Measurements from ENCODE around the gene BHMT2.

Gene BHMT2, protein sequence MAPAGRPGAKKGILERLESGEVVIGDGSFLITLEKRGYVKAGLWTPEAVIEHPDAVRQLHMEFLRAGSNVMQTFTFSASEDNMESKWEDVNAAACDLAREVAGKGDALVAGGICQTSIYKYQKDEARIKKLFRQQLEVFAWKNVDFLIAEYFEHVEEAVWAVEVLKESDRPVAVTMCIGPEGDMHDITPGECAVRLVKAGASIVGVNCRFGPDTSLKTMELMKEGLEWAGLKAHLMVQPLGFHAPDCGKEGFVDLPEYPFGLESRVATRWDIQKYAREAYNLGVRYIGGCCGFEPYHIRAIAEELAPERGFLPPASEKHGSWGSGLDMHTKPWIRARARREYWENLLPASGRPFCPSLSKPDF

DNA sequence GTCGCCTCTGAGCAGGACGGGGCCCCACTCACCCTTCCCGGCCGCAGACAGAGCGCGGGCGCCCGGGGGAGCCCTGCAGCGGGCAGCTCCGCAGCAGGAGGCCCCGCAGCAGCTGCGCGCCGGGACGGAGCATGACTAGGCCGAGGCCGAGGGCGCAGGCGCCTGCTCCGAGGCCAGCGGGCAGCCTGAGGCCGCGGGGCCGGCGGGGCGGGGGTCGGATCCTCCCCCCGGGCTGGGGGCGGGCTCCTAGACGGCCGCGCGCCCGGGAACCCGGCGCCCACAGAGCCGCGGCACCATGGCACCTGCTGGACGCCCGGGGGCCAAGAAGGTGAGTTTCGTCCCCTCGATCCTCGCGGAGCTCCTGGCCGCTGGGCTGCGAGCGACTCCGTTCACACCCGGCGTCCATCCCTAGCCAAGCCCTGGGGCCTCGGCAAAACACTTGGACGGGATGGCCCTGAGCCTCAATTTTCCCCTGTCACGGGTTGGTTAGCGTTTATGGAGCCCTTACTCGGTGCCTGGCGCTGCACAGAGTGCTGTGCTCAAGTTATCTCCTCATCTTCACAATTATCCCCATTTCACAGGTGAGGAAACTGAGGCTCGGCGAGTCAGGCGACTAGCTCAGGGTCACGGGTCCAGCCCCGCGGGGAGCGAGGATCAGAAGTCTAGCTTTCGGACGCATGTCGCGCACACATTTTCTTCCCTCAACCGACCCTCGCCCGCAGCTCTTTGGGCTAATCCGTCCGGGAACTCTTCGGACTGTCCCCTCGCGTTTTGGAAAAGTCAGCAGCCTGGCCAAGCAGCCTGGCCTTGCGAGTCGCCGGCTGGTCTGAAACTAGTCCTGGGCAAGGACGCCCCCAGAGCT is at the start of gene BHMT2, which contains the start of gene DMGDH:
BHMT2 (plus strand) TSS at position 280 of the 862 bp plus-strand sequence; CDS start at position 296, 16 bp downstream.
DMGDH (minus strand) TSS at position 187 of the 862 bp plus-strand sequence; CDS start at position 133, 54 bp downstream.
- no peak for DNase-seq

DNA sequence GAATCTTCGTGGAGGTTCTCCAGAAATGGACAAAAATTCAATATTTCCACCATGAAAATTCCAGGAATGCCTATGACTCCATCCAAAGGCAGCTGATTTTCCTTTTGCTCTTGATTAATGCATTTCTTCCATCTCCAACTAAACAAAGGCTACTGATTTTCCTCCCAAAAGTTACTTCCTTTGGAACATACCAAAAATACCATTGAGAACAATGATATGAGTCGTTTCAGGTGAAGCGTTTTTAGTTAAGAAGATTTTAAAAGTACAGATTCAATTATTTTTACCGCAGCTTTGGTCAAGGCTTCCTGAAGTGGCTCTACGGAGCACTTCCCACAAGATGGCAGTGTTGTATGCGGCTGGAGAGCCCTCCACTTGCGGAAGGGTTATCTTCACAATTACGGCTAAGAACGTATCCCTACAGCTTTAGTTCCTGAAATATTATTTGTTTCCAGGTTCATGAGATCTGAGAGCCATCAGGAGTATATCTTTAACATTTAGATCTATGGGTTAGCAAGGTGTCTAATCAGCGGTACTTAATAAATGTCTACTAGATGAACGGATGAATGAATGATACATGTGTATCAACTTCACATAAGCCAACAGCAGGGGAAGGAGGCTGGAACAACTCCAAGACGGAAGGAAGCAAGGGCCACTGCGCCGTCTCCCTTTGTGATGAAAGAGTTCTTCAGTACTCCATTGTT is 48.6 kb upstream of the BHMT2 start:
- DNase-seq, result peak; percentile 41 to 61

DNA sequence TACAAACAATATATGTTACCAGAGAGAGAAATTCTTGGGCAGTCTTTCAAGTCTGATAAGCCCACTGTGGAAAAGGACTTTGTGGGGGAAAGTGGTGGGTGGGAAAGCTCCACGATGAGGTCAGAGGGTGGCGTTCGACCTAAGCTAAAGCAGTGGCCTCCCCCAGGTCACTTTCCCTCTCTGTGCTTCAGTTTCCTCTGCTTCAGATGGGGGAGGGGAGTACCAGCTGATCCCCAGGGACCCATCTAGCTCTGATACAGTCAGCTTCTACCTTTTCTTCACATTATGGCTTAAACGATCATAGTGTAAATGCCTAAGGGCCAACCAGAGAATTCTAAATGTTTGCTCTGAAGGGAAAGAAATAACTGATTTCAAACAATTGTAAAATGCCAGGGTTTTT is 47.8 kb upstream of the BHMT2 start:
- DNase-seq, result no peak

DNA sequence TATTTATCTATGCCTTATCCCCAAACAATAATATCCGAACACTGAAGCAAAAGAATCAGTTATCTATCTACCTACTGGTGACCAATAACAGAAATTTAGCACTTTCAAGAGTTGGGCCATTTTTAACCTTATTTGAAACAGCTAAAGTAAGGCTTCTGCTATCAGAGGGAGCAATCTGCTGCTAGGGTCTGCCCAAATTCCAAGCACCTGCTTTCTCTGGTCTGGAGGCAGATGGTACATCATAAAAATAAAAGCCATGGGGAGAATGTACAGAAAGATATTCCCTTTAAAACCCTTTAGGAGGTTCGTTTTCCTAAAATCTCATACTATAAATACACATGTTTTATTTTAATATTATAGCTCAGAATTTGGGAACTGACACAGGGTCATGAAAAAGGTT is 46.8 kb upstream of the BHMT2 start:
- no peak for DNase-seq

DNA sequence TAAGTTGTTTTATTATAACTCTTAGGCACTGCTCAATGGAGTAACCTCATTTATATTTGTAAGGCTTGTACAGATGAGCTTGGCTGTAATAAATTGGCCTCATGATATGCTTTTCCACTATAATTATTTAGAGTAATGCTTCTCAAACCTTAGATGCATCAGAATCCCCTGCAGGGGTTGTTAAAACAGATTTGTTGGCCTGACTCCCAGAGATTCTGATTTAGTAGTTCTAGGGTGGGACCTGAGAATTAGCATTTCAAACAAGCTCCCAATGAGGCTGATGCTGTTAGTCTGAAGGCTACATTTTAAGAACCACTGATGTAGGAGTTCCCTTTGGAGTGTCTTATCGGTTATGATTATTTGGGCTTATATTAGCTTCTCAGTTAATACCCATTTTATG is 46.2 kb upstream of the BHMT2 start:
- no peak for DNase-seq

DNA sequence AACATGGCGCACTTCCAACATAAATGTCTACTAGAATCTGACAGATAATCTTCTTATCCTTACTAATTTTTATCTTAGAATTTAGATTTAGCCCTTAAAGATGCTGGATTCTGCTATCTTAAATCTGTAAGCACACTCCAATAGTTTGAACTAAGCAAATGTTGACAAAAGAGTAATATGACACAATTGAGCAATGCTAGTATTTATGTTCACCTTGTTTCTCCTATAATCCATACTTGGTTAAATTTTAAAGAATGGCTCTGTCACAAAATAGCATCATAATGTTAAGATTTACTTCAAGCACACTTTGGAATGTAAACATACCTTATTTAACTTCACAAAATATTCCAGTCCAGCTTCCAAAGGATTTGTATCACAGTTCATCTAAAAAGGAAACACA is 45.6 kb upstream of the BHMT2 start:
- no peak for DNase-seq

DNA sequence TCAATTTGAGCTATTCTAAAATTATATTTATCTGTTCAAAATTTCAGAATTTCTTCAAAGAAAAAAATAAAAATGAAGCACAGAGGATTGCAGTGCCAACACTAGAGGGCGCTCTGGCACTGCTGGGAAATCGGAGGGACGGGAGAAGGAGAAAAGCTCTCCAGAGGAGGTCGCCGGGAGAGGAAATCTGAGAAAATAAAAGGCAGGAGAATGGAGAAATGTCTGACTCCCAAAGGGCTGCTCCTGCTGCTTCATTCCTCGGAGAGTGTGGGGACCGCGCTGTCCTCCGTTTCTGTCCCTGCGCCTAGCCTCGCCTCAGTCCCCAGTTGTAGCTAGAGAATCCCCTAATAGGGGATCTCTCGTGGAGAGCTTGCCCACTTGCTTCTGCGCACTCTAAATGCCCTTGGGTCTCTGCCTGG is 44.5 kb upstream of the BHMT2 start:
- peak; percentile 62 to 68 for DNase-seq

DNA sequence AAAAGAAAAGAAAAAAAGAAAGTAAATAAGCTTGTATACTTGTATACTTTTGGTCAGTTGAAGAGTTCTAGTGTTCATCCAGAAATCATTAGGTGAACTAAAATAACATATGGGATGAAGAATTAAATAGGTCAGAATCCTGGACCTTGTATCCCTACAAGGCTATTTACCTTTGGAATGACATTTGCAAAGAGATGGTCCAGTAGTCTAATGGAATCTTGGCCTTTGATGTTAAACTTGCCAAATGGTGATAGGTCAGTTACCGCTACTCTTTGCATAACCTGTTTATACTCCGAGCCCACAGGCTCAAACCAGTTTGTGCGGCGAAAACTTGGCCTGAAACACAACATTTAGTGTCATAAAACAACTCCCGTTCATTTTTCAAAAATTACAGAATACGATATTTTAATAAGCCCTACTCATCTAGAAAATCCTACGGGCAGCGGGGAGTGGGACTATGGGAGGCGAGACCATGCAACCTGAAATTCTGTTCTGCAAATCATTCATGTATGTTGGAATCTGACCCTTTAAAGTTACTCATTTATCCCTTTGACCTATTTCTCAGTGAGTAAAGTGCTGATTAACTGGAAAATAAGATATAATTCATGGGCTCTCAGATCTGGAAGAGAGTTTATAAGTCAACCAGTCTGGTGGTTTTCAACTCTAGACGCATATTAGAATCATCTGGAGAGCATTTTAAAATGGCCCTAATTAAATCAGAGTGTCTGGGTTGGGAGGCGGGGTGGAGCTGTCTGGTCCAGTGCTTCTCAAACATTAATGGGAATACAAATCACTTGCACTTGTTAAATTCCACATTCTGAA is 38.7 kb upstream of the BHMT2 start:
- no peak for DNase-seq

DNA sequence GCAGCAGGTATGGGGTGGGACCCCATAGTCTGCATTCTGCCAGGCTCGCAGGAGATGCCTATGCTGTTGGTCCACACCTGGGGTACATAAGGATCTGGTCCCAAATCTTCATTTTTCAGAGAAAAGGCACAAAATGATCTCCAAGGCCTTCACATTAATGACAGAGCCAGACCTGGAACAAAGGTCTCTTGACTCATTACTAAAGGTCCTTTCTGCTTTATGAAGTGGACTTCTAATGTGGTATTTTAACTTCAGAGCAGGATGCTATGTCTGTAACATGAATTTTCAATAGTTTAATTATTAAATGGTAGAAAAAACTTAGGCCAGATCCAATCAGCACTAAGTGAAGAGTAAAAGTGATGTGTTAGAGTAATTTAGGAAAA is 38.1 kb upstream of the BHMT2 start:
- no peak for DNase-seq

DNA sequence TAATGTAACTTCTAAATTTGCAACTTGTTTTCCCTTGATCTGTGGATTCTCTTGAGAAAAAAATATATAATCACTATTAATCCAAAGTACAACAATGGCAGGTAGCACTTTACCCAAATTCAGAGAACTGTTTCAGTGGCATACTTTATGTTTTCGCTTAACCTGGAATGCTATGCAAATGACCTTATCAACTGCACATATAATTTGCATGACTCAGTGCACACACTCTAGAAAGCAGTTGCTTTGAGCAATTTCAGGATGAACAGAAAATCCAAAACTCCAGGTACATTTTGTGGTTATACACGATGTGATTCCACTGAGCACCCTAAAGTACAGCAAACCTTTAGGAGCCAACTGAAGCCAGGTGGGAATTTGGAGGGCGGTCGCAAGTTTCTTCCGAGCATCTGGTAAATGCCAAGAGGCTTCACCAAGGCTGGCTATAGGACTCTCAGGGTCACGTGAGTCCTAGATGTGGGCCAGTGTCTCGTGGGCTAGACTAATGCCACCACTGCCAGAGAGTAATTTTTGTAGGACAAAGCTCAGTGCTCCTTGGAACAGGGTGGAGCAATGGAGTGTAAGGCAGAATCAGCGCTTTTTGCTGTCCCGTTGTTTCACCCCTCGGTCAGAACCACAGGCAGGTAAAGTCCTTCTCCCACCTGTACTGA is 37.4 kb upstream of the BHMT2 start:
- DNase-seq, result no peak

DNA sequence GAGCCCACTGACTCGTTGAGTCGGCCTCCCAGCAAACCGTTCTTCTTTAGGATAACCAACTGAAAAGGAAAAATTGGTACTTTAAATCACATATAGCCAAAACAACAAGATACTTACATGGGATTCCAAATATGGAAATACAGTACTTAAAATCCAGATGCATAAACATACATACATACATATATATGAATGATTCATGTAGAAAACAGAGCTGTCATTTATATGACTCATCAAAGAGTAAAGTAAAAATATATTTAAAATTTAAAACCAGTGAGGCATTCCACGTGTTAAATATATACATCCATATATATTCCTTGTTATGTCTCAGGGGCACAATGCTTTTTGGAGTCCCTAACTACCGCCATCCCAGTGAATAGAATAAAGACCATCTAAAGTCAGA is 36.8 kb upstream of the BHMT2 start:
- DNase-seq, result no peak

DNA sequence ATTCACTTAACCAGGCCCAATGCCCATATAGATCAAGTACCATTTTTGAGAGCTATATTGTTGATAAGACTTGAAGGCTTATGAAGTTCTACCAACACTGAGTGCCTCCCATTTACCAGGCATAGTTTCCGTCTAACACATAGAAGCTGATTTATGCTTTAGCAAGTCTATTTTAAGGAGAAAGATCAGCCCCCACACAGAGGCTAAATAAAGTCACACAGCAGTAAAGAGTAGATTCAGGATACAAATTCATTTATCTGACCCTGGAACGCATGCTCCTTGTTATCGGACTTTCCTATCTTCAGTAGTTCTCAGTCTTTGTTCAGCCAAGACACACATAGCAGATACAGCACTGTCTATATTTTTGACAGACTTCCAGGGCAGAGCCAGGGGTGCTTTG is 34.3 kb upstream of the BHMT2 start:
- DNase-seq, result no peak

DNA sequence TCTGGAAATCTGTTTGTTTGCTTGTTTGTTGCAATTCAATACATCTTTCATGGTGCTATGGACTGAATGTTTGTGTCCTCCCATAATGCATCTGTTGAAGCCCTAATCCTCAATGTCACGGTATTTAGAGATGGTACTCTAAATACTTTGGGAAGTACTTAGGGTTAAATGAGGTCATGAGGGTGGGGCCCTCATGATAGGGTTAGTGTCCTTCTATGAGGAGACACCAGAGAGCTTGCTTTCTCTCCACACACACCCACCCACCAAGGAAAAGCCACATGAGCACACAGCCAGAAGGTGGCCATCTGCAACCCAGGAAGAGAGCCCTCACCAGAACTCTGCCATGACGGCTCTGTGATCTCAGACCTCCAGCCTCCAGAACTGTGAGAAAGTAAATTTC is 32.8 kb upstream of the BHMT2 start:
- DNase-seq, result no peak

DNA sequence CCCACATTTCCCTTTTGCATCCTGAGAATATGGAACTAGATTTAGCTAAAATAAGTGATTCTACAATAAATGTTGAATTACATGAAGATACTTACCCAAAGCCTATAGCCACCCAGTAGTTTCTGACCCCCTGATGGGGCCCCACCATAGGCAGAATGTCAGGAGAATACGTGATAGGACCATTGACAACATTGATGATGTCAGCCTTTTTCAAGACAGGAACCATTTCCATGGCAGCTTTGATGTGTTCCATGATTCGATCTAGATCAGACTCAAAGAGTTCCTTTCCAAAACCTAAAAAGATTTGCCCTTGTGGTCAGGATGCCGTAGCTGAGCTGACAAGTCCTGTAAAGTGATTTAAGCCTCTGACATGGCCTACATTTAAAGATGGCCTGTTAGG is 27.4 kb upstream of the BHMT2 start:
- no peak for DNase-seq

DNA sequence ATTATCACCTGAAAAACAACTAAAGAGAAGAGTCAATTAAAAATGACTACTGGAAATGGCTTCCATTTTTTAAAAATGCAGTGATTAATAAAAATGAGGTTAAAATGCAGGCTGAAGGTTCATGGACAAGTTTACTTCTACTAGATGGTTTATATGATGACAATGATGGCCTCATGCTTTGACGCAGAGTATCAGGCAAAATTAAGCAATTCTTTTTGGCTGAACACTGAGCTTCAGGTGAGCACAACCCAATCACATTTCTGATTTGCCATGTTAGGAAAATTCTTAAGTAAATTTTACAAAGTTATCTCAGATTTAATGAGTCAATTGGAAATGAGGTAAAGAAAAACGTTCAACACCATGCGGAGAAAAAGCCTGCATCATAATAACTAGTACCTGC is 22.4 kb upstream of the BHMT2 start:
- DNase-seq, result no peak

DNA sequence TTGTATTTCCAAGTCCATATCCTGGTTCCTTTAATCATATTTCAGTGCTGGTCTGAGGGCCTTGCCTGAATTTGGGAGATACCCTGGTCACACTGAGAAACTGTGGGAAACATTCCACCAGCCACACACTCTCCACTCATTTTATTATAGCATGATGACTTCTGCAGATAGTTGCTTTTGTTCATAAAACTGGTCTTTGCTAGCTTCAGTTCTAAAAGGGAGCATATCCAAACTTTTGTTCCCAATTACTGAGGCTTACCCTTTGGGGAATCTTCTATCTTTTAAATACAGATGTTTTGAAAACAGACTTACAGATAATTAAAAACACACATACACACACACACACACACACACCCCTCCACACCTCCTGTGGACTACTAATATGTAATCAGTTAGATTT is 21.1 kb upstream of the BHMT2 start:
- no peak for DNase-seq

DNA sequence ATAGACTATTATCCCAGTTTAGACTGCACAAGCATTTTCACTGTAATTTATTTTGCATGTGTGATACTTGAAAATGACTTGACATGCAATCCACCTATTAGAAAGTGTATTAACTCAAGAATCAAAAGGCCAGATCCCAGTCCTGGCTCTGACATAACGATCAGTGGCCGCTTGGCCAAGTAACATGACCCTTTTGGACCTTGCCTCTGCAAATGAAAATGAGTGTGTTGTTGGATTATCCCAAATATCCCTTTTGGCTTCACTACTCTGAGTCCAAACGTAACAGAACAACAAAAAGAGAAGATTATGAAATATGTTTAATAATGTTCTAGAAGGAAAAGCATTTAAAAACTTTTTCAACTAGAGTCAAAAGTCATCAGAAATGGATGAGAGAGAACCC is 19.1 kb upstream of the BHMT2 start:
- DNase-seq, result no peak

DNA sequence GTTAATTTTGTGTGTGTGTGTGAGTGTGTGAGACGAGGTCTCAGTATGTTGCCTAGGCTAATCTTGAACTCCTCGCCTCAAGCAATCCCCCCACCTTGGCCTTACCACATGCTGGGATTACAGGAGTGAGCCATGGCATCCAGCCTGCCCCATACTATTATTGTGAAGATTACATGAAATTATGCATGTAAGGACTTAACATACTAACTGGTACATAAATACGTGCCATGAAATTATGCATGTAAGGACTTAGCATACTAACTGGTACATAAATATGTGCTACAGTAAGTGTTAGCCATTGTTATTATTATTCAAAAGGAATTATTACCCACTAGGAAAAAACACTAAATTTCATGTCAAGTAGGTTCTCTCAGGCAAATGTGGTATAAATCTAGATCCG is 16.2 kb upstream of the BHMT2 start:
- DNase-seq, result no peak

DNA sequence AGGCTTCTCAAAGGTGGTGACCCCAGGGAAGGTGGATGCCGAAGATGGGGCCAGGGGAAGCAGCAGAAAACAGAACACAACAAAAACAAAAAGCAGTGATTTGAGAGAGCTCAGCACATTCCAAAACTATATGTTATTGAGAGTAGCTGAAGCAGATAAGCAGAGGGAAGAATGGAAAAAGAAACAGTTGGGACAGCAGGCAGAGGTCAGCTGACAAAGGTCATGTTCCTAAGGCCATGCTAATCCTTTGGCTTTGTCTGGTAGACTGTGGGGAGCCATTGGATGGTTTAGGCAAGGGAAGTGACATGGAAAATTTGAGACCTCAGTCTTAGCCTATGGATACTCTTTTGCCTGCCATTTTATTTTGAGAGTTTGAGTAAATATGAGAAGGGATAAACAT is 14.6 kb upstream of the BHMT2 start:
- DNase-seq, result no peak

DNA sequence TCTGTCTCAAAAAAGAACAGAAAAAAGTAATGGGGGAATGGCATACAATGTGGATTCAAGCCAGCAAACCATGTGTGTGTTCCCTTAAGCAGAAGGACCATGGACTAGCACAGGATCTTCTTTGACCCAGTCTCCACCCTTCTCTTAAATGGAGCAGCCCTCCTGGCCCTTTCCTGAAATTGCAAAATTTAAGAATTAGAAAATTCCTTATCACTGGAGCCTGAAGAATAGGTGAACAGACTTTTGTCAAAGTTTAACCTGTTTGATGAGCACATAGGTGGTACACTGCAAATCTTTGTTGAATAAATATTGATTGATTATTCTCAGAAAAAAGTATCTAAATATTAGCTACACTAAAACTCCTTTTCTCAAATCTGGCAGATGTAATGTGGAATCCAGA is 12.7 kb upstream of the BHMT2 start:
- no peak for DNase-seq

DNA sequence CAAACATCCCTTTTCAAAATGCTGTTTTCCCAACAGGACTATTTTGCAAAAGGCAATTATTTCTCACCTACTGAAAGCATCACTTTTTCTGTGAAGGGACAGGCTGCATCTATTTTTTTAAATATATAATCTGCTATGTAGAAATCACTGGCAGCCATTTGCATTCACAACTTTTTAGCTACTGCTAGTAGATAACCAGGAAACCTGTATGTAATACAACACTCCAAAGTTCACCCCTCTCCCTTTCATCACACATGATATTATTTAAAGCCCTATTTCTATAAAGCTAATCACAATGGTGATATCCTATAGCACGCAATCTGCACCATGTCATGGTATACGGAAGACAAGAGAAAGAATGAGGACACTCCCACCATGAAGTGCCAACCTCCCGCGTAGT is 9.9 kb upstream of the BHMT2 start:
- no peak for DNase-seq

DNA sequence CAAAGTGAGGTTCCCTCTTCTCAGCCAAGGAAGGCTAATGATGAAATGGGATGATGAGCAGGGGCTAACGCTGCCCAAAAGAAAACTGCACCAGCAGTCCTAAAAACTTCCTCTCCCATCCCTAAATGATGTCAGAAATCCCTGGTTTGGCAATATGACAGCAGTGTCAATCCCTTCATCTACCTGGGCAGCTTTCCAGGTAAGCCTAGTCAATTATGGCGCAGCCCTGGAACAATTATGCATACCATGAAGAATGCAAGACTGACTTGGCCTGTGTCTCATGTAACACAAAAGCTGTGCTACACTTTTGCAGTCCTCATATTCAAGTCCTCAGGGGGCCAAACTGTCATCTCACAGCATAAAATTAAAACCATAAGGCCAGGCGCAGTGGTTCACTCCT is 7.1 kb upstream of the BHMT2 start:
- no peak for DNase-seq
